ENCODE measurements around the gene CPLX3.

- TF ChIP-seq POLR2A (IDR thresholded peaks at IDR 0.05; ENCODE audit: low read depth, low read length) (peak; percentile 88), CTCF (IDR thresholded peaks at IDR 0.05; ENCODE audit: extremely low read depth in 1 of 2, insufficient read depth in 1 of 2, low read depth in 1 of 2, low read length in 2 of 2) (peak; percentile 36 to 57)
Measured at GRCh38 chr15:74842581-74843444, 16.4 kb downstream of the CPLX3 start, which contains the start of gene ULK3.

All from endothelial cell of umbilical vein (primary cell).